Measurements from ENCODE around the gene PSMA2. TPM values are rescaled to one million over a fixed set of nuclear protein-coding genes. Genes with fewer than 3 reads are reported as not detected.

PSMA2 gene
- total RNA-seq, 4 donors from 2014 or later: 52.0 to 136 (median 63.6) TPM

DNA sequence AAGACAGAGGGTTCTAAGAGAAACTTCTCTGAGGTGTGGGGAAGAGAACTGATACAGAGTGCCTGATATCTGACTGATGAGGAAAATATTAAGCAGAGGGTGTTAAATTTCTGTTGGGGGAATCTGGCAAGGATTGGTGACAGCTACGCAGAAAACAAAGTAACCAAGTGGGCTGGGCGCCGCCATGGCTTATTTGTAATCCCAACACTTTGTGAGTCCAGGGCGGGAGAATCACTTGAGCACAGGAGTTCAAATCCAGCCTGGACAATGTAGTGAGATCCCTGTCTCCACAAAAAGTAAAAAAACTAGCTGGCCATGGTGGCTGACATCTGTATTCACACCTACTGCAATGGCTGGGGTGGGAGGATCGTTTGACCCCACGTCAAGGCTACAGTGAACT is 18.0 kb downstream of the PSMA2 start:
- TF ChIP-seq, protein P1, sequence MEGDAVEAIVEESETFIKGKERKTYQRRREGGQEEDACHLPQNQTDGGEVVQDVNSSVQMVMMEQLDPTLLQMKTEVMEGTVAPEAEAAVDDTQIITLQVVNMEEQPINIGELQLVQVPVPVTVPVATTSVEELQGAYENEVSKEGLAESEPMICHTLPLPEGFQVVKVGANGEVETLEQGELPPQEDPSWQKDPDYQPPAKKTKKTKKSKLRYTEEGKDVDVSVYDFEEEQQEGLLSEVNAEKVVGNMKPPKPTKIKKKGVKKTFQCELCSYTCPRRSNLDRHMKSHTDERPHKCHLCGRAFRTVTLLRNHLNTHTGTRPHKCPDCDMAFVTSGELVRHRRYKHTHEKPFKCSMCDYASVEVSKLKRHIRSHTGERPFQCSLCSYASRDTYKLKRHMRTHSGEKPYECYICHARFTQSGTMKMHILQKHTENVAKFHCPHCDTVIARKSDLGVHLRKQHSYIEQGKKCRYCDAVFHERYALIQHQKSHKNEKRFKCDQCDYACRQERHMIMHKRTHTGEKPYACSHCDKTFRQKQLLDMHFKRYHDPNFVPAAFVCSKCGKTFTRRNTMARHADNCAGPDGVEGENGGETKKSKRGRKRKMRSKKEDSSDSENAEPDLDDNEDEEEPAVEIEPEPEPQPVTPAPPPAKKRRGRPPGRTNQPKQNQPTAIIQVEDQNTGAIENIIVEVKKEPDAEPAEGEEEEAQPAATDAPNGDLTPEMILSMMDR (IDR thresholded peaks at IDR 0.05; ENCODE audit: low read depth): no peak

DNA sequence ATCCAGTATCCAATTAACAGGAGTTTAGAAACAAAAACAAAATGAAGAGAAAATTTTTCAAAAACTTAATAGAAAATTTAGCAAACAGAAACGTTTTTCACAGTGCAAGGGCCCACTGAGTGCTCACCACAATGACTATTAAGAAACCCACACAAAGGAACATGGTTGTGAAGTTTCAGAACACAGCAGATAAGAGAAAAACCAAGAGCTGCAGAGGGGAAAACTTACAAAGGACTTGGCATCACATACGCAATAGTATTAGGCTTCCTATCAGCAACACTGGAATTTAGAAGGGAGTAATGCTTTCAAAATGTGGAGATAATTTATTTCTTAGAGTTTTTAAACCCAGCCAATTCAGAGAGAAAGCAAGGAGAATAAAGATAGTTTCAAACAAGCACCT is 18.4 kb downstream of the PSMA2 start:
- TF ChIP-seq, protein P1 (IDR thresholded peaks at IDR 0.05; ENCODE audit: low read depth): no peak

DNA sequence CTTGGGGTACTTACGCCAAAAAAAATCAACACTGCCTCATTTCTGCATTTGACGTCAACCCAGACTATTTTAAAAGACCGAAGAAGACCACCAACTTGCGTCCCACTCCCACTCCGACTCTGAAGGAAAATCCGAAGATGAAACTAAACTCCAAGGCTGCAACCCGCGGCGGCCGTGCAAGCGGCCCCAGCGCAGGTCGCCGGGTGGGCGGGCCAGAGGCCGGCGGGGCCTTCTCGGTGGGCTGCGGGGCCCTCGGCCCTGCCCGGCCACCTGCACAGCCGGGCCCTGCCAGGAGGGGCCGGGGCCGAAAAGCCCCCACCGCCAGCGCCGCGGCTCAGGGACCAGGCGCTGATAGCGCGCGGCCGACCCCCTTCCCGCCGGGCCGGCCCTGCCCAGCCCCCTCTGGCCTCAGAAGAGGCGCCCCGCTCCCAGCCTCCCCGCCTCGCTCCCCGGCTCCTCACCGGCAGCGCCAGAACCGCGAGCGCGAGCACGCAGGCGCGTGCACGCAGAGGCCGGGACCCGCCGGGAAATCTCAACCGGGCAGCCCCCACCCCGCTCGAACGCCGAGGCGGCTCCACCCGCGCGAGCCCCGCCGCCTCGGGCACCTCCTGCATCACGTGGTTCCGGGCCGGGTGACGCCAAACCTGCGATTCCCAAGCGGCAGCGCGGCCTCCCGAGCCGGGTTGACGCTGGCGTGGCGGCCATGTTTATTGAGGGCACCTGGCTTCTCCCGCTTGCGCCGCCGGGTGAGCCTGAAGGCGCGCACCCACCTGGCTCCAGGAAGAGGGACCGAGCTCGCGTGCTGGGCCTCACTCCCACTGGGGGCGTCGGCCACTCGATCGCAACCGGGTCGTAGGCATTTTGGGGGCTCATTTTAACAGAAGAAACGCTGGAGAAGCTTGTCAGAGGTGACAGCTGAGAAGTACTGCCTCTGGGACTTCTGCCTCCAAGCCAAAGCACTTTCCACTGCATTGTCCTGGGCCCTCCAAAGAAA is 20.2 kb downstream of the PSMA2 start, which contains the start of gene C7orf25:
TSS of gene C7orf25 (minus strand) at position 617 of the 994 bp plus-strand sequence. CDS start 1,170 bp downstream, outside the sequence.
- TF ChIP-seq, protein P1 (IDR thresholded peaks at IDR 0.05; ENCODE audit: low read depth): no peak

DNA sequence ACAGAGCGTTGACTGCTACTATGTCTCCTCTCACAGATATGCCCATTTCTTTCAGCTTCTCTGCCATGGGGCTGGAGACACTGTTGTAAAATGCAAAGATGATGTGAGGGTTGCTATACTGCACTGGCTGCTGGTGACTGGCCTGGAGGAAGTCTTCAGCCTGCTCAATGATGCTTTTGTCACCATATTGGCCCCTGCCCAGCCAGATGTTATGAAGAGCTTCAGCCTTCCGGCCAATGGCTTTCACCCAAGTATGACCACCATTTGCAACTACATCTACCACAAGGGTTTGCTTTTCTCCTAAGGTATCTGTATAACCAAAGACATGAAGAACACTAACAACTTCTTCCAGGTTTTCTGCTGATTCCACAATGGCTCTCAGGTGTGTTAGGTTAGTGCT is 21.7 kb downstream of the PSMA2 start:
- TF ChIP-seq, protein P1 (IDR thresholded peaks at IDR 0.05; ENCODE audit: low read depth): no peak

DNA sequence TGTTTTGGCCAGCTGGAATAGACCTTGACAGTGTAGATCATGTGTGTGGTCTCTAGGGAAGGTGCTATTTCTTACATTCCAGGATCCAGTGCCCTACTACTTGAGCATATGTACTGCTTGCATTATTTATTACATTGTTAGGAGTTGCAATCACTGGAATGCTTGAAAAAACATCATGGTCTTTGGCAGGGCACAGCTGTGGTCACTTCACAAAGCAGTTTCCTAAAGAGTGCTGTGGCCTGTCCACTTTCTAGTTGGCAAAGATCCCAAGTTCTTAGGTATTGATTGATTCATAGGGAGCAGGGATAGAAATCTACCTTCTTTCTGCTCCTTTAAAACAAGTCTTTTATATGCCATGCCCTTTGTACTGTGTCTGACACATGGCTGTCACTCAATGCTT is 24.7 kb downstream of the PSMA2 start:
- TF ChIP-seq, protein P1 (IDR thresholded peaks at IDR 0.05; ENCODE audit: low read depth): no peak

DNA sequence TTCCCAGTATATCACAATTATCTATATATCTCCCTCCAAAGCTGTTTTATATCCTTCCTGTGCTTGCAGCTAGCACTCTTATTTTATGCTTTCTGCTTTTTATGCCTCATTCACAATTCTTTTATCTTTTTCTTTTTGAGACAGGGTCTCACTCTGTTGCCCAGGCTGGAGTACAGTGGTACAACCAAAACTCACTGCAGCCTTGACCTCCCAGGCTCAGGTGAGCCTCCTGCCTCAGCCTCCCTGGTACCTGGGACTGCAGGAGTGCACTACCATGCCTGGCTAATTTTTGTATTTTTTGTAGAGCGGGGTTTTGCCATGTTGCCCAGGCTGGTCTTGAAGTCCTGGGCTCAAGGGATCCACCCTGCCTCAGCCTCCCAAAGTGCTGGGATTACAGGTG is 25.8 kb downstream of the PSMA2 start:
- TF ChIP-seq, protein P1 (IDR thresholded peaks at IDR 0.05; ENCODE audit: low read depth): no peak

DNA sequence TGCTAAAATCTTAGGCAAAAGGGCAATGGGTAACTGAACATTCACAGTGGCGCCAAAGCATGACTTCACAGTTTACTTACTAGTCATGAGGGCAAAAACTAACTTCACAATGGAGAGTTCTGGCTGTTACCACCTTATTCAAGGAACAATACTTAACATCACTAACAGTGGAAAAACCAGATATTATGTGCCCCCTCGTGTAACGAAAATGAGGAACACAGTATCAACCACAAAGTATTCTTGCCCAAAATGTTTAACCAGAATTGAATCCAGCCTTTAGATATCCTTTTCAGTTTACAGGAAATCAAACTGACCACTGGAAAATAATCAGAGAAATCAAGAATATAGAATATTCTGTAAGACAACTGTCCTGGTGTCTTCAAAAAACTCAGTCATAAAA is 29.6 kb downstream of the PSMA2 start:
- TF ChIP-seq, protein P1 (IDR thresholded peaks at IDR 0.05; ENCODE audit: low read depth): no peak

All from subcutaneous adipose tissue (tissue), 4 donors.